Keratinocyte (primary cell): ENCODE measurements around the gene STIM1.

Experiments used
- EZH2 ChIP-seq: IDR thresholded peaks from one replicate; pipeline ENCODE4 v1.6.1; 2012; ENCODE audit warnings: inconsistent platforms, mild to moderate bottlenecking, low read length, moderate library complexity
- TF ChIP-seq, protein P1 (sequence below), 3 experiments: IDR thresholded peaks in 1 of 3; conservative IDR thresholded peaks in 1 of 3; optimal IDR thresholded peaks in 1 of 3; 2 replicates in 2 of 3; 3 replicates in 1 of 3; pipeline versions ENCODE3 to v1.5.1; 2011; ENCODE audit warnings: low read length in 3 of 3, mild to moderate bottlenecking in 3 of 3, moderate library complexity in 2 of 3, control low read depth in 1 of 3, inconsistent platforms in 1 of 3; ENCODE audit not compliant: insufficient read depth in 2 of 3; ENCODE audit errors: extremely low read depth in 1 of 3

DNA sequence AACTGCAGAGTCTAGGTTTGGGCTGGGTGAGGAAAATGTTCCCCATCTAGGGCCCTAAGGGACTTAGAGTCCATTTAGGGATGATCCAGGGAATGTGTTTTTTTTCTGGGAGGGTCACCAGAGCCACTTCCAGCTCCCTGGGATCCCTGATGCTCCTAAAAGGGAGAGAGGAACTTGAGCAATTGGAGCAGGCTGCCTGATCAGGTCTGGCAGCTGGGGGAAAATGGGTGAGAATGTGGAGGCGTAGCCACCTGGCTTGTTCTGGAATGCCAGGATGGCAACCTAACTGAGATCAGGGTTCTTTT is 45.9 kb upstream of the STIM1 start:
- TF ChIP-seq, protein P1, sequence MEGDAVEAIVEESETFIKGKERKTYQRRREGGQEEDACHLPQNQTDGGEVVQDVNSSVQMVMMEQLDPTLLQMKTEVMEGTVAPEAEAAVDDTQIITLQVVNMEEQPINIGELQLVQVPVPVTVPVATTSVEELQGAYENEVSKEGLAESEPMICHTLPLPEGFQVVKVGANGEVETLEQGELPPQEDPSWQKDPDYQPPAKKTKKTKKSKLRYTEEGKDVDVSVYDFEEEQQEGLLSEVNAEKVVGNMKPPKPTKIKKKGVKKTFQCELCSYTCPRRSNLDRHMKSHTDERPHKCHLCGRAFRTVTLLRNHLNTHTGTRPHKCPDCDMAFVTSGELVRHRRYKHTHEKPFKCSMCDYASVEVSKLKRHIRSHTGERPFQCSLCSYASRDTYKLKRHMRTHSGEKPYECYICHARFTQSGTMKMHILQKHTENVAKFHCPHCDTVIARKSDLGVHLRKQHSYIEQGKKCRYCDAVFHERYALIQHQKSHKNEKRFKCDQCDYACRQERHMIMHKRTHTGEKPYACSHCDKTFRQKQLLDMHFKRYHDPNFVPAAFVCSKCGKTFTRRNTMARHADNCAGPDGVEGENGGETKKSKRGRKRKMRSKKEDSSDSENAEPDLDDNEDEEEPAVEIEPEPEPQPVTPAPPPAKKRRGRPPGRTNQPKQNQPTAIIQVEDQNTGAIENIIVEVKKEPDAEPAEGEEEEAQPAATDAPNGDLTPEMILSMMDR (optimal IDR thresholded peaks at IDR 0.05 in 1 of 3, IDR thresholded peaks at IDR 0.05 in 1 of 3, conservative IDR thresholded peaks at IDR 0.05 in 1 of 3; ENCODE audit: extremely low read depth in 1 of 3, insufficient read depth in 2 of 3, low read length in 3 of 3): no peak
- TF ChIP-seq EZH2: no peak
